ENCODE data around the gene CWF19L2.

Gene CWF19L2

GRCh38 chr11:107293677-107294344 lies 163.8 kb downstream of the CWF19L2 start:
- DNase-seq (ENCODE audit: low read depth) = no peak

GRCh38 chr11:107282195-107282594 lies 175.4 kb downstream of the CWF19L2 start:
- no peak for DNase-seq (ENCODE audit: low read depth)
